ENCODE results near the gene CLEC6A.

- TF ChIP-seq EP300 (IDR thresholded peaks at IDR 0.05) (no peak), CTCF (IDR thresholded peaks at IDR 0.05) (no peak), POLR2A (IDR thresholded peaks at IDR 0.05) (no peak), POLR2AphosphoS5 (IDR thresholded peaks at IDR 0.05) (no peak)
Measured at GRCh38 chr12:8465301-8465996, 9.7 kb downstream of the CLEC6A start.

Data from upper lobe of left lung (tissue), 4 donors.